ENCODE data around the gene AOC3.

GRCh38 chr17:42855048-42855596 is 4.1 kb downstream of the AOC3 start:
- TF ChIP-seq CTCF (IDR thresholded peaks at IDR 0.05), result no peak
- TF ChIP-seq POLR2AphosphoS5 (IDR thresholded peaks at IDR 0.05), result no peak
